Activated B cell treated with CpG ODN at 0.5 μM for 24 hours (primary cell): ENCODE results near the gene GABPB1. TPM values are rescaled to one million over a fixed set of nuclear protein-coding genes. Genes with fewer than 3 reads are reported as not detected.

Experiments
- ATAC-seq: fragments of 200-7000 bp; cut with Tn5 transposase; one replicate; pipeline ENCODE4 v1.10.0; 2021; ENCODE audit warnings: low read depth, mild to moderate bottlenecking, moderate library complexity
- CTCF ChIA-PET: fragments of 350-600 bp; sonication (Branson Sonifier 250); formaldehyde crosslinking; loops from one replicate; lab custom pipeline; 2021; ENCODE audit warnings: antibody characterized with exemption; lab: Charles Lee
- POLR2A ChIA-PET: fragments of 350-600 bp; sonication (Branson Sonifier 250); formaldehyde crosslinking; loops from one replicate; lab custom pipeline; 2021; ENCODE audit warnings: antibody characterized with exemption; lab: Charles Lee
- DNase-seq: peaks from one replicate; pipeline ENCODE4 v3.0.0; 2022
- H3K27ac Mint-ChIP-seq: one replicate; pipeline ENCODE4 v1.8.0; 2020; ENCODE audit warnings: mixed read lengths
- H3K27me3 Mint-ChIP-seq: one replicate; pipeline ENCODE4 v1.8.0; 2021; ENCODE audit warnings: mixed read lengths
- H3K36me3 Mint-ChIP-seq: one replicate; pipeline ENCODE4 v1.8.0; 2021; ENCODE audit warnings: low read depth, mixed read lengths
- H3K4me1 Mint-ChIP-seq: one replicate; pipeline ENCODE4 v1.8.0; 2021; ENCODE audit warnings: mixed read lengths
- H3K4me3 Mint-ChIP-seq: one replicate; pipeline ENCODE4 v1.8.0; 2020; ENCODE audit warnings: mild to moderate bottlenecking, mixed read lengths
- H3K9me3 Mint-ChIP-seq: one replicate; pipeline ENCODE4 v1.8.0; 2020; ENCODE audit warnings: mixed read lengths
- CTCF ChIP-seq: fragments of 200-600 bp; IDR thresholded peaks from one replicate; pipeline ENCODE4 v1.8.0; 2022; ENCODE audit warnings: antibody characterized with exemption, mild to moderate bottlenecking
- intact Hi-C: fragments of 100-400 bp; cut with micrococcal nuclease; formaldehyde crosslinking; loops from one replicate; pipeline ENCODE4 v1.15.1; 2024
- total RNA-seq: library from RNA; stranded (reverse); gene quantifications from 2 replicates; pipeline ENCODE4 v1.2.3, GENCODE V29; 2022

Gene GABPB1
- total RNA-seq, 1 donor from 2014 or later: 32.7 TPM

- ChIA-PET POLR2A (interaction anchor here (1.0 to 2.8 kb wide), 2 partner anchors 14 to 16 kb away, joined by 3 to 22 read pairs; partner anchors contain the start of gene GABPB1), CTCF (no interaction called here)
- no peak for TF ChIP-seq CTCF
- Mint-ChIP-seq H3K4me3 (no peak overlapping the region), H3K4me1 (peaks cover 26% of the 10 kb centered on the region), H3K36me3 (peaks cover 12% of the 10 kb centered on the region), H3K27ac (no peak overlapping the region), H3K27me3 (no peaks in the 10 kb centered on the region), H3K9me3 (no peaks in the 10 kb centered on the region)
- DNase-seq (no peak), ATAC-seq (no peak)
- intact Hi-C loops: no loop called here
Measured at GRCh38 chr15:50339717-50340116, 15.3 kb downstream of the GABPB1 start.

- TF ChIP-seq CTCF: no peak
- peaks cover 10% of the 10 kb centered on the region for H3K36me3 Mint-ChIP-seq
- H3K4me1 Mint-ChIP-seq: peaks cover 28% of the 10 kb centered on the region
- H3K27me3 Mint-ChIP-seq: no peaks in the 10 kb centered on the region
- no peaks in the 10 kb centered on the region for H3K9me3 Mint-ChIP-seq
- H3K27ac Mint-ChIP-seq: no peak overlapping the region
- no peak for DNase-seq
- ChIA-PET POLR2A (interaction anchor here (0.8 kb wide), 1 partner anchor 18 kb away, joined by 3 read pairs; no protein-coding TSS in a partner anchor), CTCF (interaction anchor here (1.2 kb wide), 1 partner anchor 14 kb away, joined by 3 read pairs; no protein-coding TSS in a partner anchor)
- ATAC-seq: no peak
- intact Hi-C loops: no loop called here
- H3K4me3 Mint-ChIP-seq: no peak overlapping the region
Measured at GRCh38 chr15:50335251-50335650, 19.7 kb downstream of the GABPB1 start.

GRCh38 chr15:50333229-50333628 is 21.8 kb downstream of the GABPB1 start:
- intact Hi-C loops: no loop called here
- Mint-ChIP-seq H3K4me1 (peaks cover 15% of the 10 kb centered on the region), H3K36me3 (peaks cover 5% of the 10 kb centered on the region), H3K9me3 (no peaks in the 10 kb centered on the region), H3K27me3 (no peaks in the 10 kb centered on the region), H3K27ac (no peak overlapping the region), H3K4me3 (no peak overlapping the region)
- TF ChIP-seq CTCF: no peak
- POLR2A ChIA-PET: interaction anchor here (0.7 kb wide), 1 partner anchor 91 kb away, joined by 3 read pairs; the partner anchor contains the start of gene USP8
- CTCF ChIA-PET: no interaction called here
- ATAC-seq: no peak
- no peak for DNase-seq

- Mint-ChIP-seq H3K9me3 (no peaks in the 10 kb centered on the region), H3K4me3 (no peak overlapping the region), H3K4me1 (peaks cover 13% of the 10 kb centered on the region), H3K36me3 (peaks cover 5% of the 10 kb centered on the region), H3K27ac (no peak overlapping the region), H3K27me3 (no peaks in the 10 kb centered on the region)
- no peak for ATAC-seq
- POLR2A ChIA-PET: no interaction called here
- no peak for TF ChIP-seq CTCF
- CTCF ChIA-PET: interaction anchor here (1.1 kb wide), 1 partner anchor 149 kb away, joined by 3 read pairs; the partner anchor contains the start of gene SLC27A2
- intact Hi-C loops: no loop called here
- no peak for DNase-seq
Measured at GRCh38 chr15:50330921-50331320, 24.1 kb downstream of the GABPB1 start.

- H3K9me3 Mint-ChIP-seq: no peaks in the 10 kb centered on the region
- CTCF ChIA-PET: interaction anchor here (2.3 kb wide), 1 partner anchor 12 kb away, joined by 10 read pairs; no protein-coding TSS in a partner anchor
- ATAC-seq (no peak), DNase-seq (no peak)
- H3K4me1 Mint-ChIP-seq: peaks cover 8% of the 10 kb centered on the region
- POLR2A ChIA-PET: no interaction called here
- H3K27ac Mint-ChIP-seq: no peak overlapping the region
- intact Hi-C loops: no loop called here
- H3K27me3 Mint-ChIP-seq: no peaks in the 10 kb centered on the region
- peaks cover 5% of the 10 kb centered on the region for H3K36me3 Mint-ChIP-seq
- no peak for TF ChIP-seq CTCF
- H3K4me3 Mint-ChIP-seq: no peak overlapping the region
Measured at GRCh38 chr15:50328116-50328515, 26.9 kb downstream of the GABPB1 start.
